ENCODE measurements around the gene MYH11.

DNA sequence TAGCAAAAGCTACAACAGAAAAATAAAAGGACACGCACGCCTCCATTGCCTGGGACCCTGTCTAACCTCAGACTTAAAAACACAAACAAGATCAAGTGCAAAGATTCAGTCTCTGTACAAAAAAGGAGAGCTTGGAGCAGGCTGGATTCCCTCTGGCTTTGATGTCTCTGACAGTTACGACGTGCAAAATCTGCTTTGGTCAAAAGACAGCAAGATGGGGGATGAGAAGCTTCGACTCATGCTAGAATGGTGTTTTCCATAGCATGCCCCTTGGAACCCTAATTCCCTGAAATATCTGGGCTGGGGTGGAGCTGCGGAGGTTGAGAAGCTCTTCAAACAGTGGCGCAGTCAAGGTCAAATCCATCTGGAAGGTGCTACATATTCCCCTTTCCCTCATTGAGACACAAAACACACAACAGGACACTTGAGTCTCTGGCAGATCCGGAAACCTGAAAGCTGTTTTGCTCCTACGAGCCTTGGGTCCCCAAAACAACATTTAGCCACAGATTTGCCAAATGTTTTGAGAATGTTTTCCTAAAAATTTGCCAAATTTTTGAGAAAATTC, 9.1 kb downstream of the MYH11 start:
- TF ChIP-seq CBX5 (CRISPR knock-in tag; IDR thresholded peaks at IDR 0.05; ENCODE audit: borderline replicate concordance): no peak
- no peak for TF ChIP-seq ZNF362 (CRISPR knock-in tag; IDR thresholded peaks at IDR 0.05; ENCODE audit: borderline replicate concordance)
- no peak for TF ChIP-seq POLR2A (IDR thresholded peaks at IDR 0.05; ENCODE audit: insufficient read depth in 1 of 2, low read depth in 2 of 2, low read length in 2 of 2)
- no peak for TF ChIP-seq SP1 (IDR thresholded peaks at IDR 0.05)
- no peak for TF ChIP-seq SP1 (CRISPR knock-in tag; IDR thresholded peaks at IDR 0.05)
- TF ChIP-seq EZH2 (conservative IDR thresholded peaks at IDR 0.05; ENCODE audit: low read depth, low read length): no peak
- TF ChIP-seq GMEB1 (CRISPR knock-in tag; IDR thresholded peaks at IDR 0.05; ENCODE audit: borderline replicate concordance): no peak
- TF ChIP-seq ZNF253 (CRISPR knock-in tag; IDR thresholded peaks at IDR 0.05; ENCODE audit: borderline replicate concordance): no peak
- no peak for TF ChIP-seq REST (IDR thresholded peaks at IDR 0.05; ENCODE audit: borderline replicate concordance in 1 of 2, low read depth in 1 of 2, low read length in 2 of 2)
- no peak for TF ChIP-seq NR2C2 (CRISPR knock-in tag; IDR thresholded peaks at IDR 0.05; ENCODE audit: borderline replicate concordance)

All from HepG2 (cell line).